Measurements from ENCODE around the gene TRAF1. TPM values are rescaled to one million over a fixed set of nuclear protein-coding genes. Genes with fewer than 3 reads are reported as not detected.

Gene TRAF1
- total RNA-seq, 1 donor from 2014 or later, result 4.3 TPM

GRCh38 chr9:120854596-120855327 is 71.8 kb downstream of the TRAF1 start:
- no peak for DNase-seq (ENCODE audit: extremely low read depth, low read depth, low spot score)

GRCh38 chr9:120853198-120853597 is 73.4 kb downstream of the TRAF1 start:
- DNase-seq (ENCODE audit: extremely low read depth, low read depth, low spot score), result no peak

Other genes with a start within 250 kb of the TRAF1 start
- 9.5 and 14.8 TPM in 2 replicates for gene MEGF9, start 212.3 kb downstream of the TRAF1 start, total RNA-seq
- gene FBXW2, start 133.4 kb downstream of the TRAF1 start, total RNA-seq, result 41.8 and 49.8 TPM in 2 replicates
- gene PSMD5, start 83.9 kb downstream of the TRAF1 start, total RNA-seq, result 36.3 and 114 TPM in 2 replicates
- gene PHF19, start 49.6 kb downstream of the TRAF1 start, total RNA-seq, result 22.4 and 36.8 TPM in 2 replicates
- 0.29 and 1.7 TPM in 2 replicates for gene C5, start 123.5 kb upstream of the TRAF1 start, total RNA-seq
- gene CNTRL, start 148.2 kb upstream of the TRAF1 start, total RNA-seq, result 3.8 and 8.1 TPM in 2 replicates